Measurements from ENCODE around the gene BHLHE41.

The BHLHE41 gene

GRCh38 chr12:26133521-26133920 lies 8.7 kb upstream of the BHLHE41 start:
- DNase-seq = no peak

DNA sequence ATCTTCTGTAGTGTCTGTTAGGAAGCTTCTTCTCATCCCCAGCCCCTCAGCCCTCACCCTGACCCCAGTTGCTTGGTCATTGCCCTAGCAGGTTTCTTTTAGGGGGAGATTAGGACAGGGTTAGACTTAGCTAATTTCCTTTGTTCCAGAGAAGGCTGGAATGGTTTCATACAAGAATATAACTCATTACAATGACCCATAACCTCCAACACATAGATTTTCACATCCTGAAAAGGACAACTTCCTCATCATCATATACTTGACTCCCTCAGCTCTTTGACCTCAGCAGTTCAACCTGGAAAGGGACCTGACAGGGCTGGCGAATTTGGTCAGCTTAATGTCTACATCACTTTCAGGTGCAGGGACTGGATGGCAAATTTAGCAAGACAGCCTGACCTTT lies 8.0 kb upstream of the BHLHE41 start:
- DNase-seq = no peak

DNA sequence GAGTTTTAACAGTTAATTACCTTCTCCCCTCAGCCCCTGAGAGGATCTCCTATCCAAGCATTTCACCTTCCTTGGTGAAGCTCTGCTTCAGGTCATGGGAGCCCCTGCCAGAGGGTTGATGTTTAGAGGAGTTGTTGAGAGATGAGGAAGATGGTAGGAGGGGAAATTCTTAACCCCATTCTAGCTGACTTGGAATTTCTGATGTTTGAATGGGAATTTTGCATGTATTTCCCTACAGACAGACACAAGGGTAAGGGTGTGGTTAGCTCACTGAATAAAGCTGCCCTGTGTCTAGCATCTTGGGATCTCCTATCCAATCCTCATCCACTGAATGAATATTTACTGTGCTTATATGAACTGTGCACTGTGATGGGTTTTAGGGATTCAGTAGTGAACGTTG lies 7.1 kb upstream of the BHLHE41 start:
- no peak for DNase-seq

GRCh38 chr12:26130728-26131127 lies 5.9 kb upstream of the BHLHE41 start:
- peak; percentile 32 for DNase-seq

GRCh38 chr12:26128168-26128567 lies 3.3 kb upstream of the BHLHE41 start:
- no peak for DNase-seq

DNA sequence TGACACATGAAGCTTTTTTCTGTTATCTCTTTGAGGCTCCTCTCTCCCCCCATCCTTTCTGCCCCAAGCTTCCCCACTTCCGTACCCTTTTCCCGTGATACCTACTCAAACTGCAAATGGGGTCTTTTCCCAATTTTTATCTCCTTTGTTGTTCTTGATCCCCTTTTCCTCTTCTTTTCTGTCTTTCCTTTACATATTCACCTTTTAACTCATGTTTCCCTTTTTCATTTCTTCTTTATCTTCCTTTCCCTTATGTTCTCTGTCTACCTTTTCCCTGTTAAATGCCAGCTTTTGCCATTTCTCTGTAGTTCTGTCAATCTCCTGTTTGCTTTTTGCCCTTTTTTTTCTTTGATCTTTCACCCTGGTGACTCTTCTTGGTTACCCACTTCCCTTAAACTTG lies 2.6 kb upstream of the BHLHE41 start:
- DNase-seq = no peak

- peak; percentile 84 for DNase-seq
Observed at GRCh38 chr12:26126340-26127284, 1.8 kb upstream of the BHLHE41 start.

GRCh38 chr12:26125400-26126339 lies 833 bp upstream of the BHLHE41 start:
- DNase-seq = peak; percentile 87

DNA sequence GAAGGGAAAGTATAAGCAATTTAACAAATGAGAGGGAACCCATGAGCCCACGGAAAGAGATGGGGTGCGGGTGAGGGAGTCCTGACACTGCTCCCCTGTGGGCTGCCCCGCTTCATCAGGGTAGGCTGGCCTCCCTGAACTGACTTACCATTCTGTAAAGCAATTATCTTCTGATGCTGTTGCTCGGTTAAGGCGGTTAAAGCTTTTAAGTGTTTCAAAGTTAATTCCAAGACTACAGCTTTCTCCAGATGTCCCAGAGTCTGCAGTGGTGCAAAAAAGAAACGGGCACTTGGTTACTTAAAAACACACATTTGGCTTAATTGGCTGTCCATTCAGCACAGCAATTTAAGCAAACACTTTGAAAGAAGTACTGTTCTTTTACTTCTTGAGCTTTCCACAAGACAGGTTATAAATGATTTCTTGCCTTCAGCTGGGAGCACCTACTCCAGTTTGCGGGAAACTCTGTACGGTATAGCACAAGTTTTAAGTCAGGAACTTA lies 1.3 kb downstream of the BHLHE41 start:
- peak; percentile 69 for DNase-seq

GRCh38 chr12:26122681-26123481 lies 2.0 kb downstream of the BHLHE41 start:
- DNase-seq = peak; percentile 89

GRCh38 chr12:26122061-26122680 lies 2.7 kb downstream of the BHLHE41 start:
- DNase-seq = no peak

- DNase-seq = peak; percentile 46
Observed at GRCh38 chr12:26121323-26122060, 3.3 kb downstream of the BHLHE41 start.

GRCh38 chr12:26120561-26121274 lies 4.1 kb downstream of the BHLHE41 start:
- peak; percentile 83 for DNase-seq

DNA sequence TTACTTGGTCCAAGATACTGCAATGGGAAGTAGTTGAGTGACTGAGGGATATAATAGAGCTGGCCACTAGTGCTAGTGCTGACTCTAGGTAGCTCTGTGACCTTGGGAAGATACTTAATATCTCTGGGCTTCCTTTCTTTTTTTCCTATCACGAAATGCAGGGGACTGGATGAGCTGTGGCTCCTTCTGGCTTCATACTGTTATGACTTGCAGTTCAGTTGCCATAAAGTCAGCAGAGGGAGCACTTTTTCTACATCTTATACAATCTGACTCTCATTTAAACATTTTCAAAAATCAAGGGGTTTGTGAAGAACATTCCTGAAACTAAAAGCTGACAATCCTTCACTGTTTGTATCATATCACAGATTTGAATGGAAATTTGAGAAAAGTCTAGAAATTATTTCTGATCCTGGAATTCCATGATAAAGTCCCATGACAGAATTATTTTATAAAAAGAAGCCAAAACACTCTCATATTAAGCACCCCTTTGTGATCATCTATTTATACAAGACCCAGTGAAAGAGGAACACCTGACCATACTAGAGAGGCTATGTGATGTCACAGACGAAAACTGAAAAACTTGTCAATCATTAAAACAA lies 5.3 kb downstream of the BHLHE41 start:
- DNase-seq = peak; percentile 85

- peak; percentile 35 for DNase-seq
Observed at GRCh38 chr12:26118308-26118707, 6.5 kb downstream of the BHLHE41 start.

DNA sequence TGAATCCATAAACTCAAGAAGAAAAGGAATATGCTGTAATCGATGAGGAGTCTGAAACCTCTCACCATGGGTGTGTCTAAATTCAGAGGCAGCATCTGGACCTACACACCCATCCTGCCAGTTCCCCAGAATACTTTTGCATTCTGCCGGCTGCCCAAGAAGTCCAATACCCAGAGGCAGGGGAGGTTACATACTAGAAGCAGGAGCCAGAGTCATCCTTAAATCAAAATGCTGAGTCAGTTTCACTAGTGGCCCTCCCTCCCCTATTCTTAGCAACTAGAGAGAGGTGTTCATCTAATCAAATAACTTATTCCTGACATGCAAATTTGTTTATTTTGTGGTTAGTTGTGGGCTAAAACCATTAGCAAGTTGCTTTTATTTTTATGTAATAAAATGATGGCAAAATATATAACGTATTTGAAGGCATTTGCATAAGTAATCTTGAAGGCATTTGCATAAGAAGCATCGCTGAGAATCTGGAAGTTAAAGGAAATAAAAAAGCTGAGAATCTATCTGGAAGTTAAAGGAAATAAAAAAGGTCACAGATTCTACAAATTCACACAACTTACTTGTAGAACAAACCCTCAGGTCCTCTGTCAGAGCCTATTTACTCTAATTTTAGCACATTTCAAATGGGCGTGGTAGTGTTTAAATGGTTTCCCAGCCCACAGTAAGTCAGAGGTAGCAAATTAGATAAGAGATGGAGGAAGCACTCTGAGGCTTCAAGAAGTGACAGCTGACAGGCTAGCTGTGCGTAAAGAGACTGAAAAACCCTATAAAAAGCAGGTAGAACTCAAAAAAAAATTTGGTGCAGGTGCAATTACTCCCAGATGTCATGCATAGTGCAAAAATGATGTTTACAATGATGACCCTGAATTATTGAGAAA lies 7.8 kb downstream of the BHLHE41 start:
- DNase-seq = peak; percentile 23

DNA sequence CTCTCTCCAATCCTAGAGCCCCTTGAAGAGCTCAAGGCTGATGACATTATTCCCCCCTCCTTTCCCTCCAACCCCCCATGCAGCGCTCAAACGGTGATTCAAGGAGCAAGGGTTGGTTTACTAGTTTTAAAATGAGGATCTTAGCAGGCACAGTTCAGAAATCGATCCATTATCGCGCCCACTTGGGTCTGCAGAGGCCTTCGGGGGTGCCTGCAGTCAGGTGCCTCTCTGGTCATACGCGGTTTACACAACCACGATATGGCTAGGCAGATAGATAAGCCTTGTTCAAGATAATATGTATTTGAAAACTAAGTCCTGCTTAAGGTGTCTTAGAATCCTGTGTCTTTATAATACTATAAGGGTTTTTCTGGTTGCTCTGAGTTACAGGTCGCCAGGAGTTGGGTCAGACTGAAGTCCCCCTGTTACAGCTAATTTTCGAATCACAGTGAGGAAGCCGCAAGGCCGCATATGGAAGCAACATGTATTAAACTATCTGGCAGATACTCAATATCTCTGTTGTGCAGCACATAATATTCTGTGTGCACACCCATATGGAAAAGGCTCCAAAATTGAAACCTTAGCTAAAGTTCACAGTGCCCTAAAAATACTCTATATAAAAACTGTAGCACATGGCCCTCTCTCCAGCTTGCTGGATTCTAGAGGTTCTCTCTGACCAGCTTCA lies 10.0 kb downstream of the BHLHE41 start:
- DNase-seq = peak; percentile 58
